ENCODE results near the gene TMEM236.

DNA sequence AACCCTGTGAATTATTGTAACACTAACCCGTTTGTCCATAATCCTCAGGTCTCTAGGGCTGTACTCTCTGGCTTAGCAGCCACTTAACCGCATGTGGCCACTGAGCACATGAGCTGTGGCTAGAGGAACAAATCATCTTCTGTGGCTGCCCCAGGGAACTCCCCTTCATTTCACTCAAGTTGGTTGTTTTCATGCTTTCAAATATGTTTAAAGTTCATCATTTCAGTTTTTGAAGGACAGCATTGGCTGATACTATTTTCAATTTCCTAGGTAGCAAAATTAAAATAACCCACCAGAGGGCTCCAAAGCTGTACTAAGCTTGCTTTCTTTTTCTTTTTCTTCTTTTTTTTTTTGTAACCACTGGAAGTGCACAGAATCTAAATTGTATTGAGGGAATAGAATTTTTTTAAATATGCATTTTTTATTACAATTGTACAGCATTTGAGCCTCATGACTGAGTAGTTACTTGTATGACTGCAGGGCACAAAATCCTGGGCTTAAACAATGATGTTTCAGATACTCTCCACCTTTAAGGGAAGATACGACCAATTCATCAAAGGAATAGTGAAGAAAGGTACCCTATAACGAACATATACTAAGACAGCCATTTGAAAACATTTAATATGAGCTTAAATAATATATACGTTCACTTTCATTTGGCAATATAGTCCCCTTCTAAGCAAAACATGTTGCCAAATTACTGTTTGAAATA lies 95.7 kb downstream of the TMEM236 start:
- TF ChIP-seq, protein P1, sequence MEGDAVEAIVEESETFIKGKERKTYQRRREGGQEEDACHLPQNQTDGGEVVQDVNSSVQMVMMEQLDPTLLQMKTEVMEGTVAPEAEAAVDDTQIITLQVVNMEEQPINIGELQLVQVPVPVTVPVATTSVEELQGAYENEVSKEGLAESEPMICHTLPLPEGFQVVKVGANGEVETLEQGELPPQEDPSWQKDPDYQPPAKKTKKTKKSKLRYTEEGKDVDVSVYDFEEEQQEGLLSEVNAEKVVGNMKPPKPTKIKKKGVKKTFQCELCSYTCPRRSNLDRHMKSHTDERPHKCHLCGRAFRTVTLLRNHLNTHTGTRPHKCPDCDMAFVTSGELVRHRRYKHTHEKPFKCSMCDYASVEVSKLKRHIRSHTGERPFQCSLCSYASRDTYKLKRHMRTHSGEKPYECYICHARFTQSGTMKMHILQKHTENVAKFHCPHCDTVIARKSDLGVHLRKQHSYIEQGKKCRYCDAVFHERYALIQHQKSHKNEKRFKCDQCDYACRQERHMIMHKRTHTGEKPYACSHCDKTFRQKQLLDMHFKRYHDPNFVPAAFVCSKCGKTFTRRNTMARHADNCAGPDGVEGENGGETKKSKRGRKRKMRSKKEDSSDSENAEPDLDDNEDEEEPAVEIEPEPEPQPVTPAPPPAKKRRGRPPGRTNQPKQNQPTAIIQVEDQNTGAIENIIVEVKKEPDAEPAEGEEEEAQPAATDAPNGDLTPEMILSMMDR (IDR thresholded peaks at IDR 0.05; ENCODE audit: extremely low read depth in 1 of 2, insufficient read depth in 1 of 2, low read depth in 1 of 2, low read length in 2 of 2), result peak; percentile 19 to 26
- TF ChIP-seq GATA2 (IDR thresholded peaks at IDR 0.05; ENCODE audit: insufficient read depth, insufficient read length, low read depth, low read length) (no peak), POLR2A (IDR thresholded peaks at IDR 0.05; ENCODE audit: low read depth, low read length) (no peak), POLR2AphosphoS5 (IDR thresholded peaks at IDR 0.05; ENCODE audit: insufficient read depth, low read depth, low read length) (no peak), EZH2 (IDR thresholded peaks at IDR 0.05; ENCODE audit: borderline replicate concordance, low read depth, low read length, severe bottlenecking) (no peak), JUN (IDR thresholded peaks at IDR 0.05; ENCODE audit: borderline replicate concordance, insufficient read depth, insufficient read length, low read depth) (no peak), MYC (IDR thresholded peaks at IDR 0.05; ENCODE audit: low read depth, low read length) (no peak), FOS (IDR thresholded peaks at IDR 0.05; ENCODE audit: borderline replicate concordance, insufficient read depth, low read length) (no peak)
- TF ChIP-seq, protein P2, sequence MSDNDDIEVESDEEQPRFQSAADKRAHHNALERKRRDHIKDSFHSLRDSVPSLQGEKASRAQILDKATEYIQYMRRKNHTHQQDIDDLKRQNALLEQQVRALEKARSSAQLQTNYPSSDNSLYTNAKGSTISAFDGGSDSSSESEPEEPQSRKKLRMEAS (IDR thresholded peaks at IDR 0.05; ENCODE audit: insufficient read depth, insufficient read length), result no peak
